Measurements from ENCODE around the gene PLXNB3. TPM values are rescaled to one million over a fixed set of nuclear protein-coding genes. Genes with fewer than 3 reads are reported as not detected.

Gene PLXNB3
- total RNA-seq, 3 donors from 2014 or later: 12.3 to 17.9 (median 13.4) TPM

DNA sequence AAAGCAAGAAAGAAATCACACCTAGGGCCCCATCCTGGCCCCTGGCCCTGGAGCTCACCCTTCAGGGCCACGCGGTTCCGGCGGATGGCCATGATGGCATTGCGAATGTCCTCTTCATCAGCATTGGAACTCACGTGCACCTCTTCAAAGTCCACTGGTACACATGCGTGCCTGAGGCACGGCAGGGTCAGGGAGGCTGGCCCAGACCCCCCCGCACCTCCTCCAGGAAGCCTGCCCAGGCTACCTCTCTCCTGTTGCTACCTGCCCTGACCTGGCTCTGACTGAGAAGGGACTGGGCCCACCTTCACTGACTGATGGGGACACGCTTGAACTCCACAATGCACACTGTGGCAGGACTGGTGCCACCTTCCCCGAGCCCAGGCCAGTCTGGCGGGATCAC, 25.6 kb downstream of the PLXNB3 start:
- Histone ChIP-seq H3K36me3 (no peaks in the 10 kb centered on the region), H3K27me3 (peaks cover 0 to 51% of the 10 kb centered on the region in 2 donors), H3K4me3 (no peak overlapping the region), H3K4me1 (no peaks in the 10 kb centered on the region), H3K9me3 (no peaks in the 10 kb centered on the region), H3K27ac (no peak overlapping the region)
- TF ChIP-seq POLR2A (IDR thresholded peaks at IDR 0.05) (no peak), POLR2AphosphoS5 (IDR thresholded peaks at IDR 0.05) (no peak)
- TF ChIP-seq, protein P1, sequence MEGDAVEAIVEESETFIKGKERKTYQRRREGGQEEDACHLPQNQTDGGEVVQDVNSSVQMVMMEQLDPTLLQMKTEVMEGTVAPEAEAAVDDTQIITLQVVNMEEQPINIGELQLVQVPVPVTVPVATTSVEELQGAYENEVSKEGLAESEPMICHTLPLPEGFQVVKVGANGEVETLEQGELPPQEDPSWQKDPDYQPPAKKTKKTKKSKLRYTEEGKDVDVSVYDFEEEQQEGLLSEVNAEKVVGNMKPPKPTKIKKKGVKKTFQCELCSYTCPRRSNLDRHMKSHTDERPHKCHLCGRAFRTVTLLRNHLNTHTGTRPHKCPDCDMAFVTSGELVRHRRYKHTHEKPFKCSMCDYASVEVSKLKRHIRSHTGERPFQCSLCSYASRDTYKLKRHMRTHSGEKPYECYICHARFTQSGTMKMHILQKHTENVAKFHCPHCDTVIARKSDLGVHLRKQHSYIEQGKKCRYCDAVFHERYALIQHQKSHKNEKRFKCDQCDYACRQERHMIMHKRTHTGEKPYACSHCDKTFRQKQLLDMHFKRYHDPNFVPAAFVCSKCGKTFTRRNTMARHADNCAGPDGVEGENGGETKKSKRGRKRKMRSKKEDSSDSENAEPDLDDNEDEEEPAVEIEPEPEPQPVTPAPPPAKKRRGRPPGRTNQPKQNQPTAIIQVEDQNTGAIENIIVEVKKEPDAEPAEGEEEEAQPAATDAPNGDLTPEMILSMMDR (IDR thresholded peaks at IDR 0.05): no peak
- no peak for DNase-seq (ENCODE audit: low spot score in 2 of 2)
- intact Hi-C loops (cut with DNase I; ENCODE audit: low total_unique reads): loop anchor here (10.0 kb wide), 1 partner anchor 165 kb away; no protein-coding TSS in a partner anchor

DNA sequence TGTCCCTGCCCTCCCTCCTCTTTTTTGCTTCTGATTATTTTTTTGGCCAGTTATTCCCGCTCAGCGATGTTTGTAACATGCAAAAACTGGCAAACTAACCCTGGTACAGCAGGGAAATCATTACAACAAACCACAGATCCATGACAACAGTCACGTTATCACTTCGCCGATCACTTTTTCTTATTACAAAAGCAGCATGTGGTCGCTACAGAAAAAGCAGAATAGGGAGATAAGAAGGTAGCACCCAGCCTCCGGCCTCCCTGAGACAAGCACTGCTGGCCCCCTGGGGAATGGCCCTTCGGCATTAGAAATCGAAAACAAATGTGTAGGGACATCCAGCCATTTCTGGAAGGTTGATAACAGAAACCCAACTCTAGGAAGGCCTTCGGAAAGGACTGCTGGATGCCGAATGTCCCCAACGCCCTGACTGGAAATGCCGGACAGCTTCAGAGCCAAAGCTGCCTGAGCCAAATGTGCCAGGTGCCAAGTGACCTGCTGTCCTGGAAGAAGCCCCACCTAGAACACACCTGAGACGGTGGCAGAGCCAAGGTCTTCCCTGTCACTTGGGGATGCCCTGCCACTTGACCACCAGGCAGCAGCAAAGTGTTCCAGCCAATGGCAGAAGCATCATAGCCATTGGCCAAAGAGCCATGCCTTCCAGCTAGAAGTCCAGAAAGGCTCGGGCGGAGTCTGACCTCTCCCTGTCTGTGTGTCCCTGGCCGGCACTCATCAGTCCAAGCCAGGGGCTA, 27.2 kb downstream of the PLXNB3 start:
- TF ChIP-seq POLR2AphosphoS5 (IDR thresholded peaks at IDR 0.05) (no peak), POLR2A (IDR thresholded peaks at IDR 0.05) (no peak)
- TF ChIP-seq, protein P1 (IDR thresholded peaks at IDR 0.05): no peak
- intact Hi-C loops (cut with DNase I; ENCODE audit: low total_unique reads): loop anchor here (10.0 kb wide), 1 partner anchor 164 kb away; no protein-coding TSS in a partner anchor
- H3K36me3 ChIP-seq: no peaks in the 10 kb centered on the region

DNA sequence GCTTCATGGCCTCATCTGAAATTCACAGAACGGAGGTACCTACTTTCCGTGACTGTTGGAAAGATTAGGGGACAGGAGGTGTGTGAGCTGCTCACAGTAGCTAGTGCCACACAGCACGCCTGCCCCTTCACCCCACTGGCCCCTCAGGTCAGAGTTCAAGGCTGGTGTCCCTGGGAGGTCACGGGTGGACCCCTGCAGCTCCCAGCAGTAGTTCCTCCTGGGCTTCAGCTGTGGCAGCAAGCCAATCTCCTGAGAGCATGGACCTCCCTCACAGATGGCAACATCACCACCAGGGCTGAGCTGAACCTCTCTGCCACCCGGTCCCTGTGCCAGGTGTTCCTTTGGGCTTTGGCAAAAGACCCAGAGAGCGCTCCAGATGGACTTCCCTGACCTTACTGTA, 28.3 kb downstream of the PLXNB3 start:
- TF ChIP-seq POLR2A (IDR thresholded peaks at IDR 0.05): no peak
- Histone ChIP-seq H3K27ac (no peak overlapping the region), H3K36me3 (no peaks in the 10 kb centered on the region), H3K27me3 (peaks cover 0 to 43% of the 10 kb centered on the region in 2 donors), H3K9me3 (peaks cover 10 to 11% of the 10 kb centered on the region in 2 donors), H3K4me1 (no peaks in the 10 kb centered on the region), H3K4me3 (no peak overlapping the region)
- intact Hi-C loops (cut with DNase I; ENCODE audit: low total_unique reads): loop anchor here (10.0 kb wide), 1 partner anchor 162 kb away; no protein-coding TSS in a partner anchor
- DNase-seq (ENCODE audit: low spot score in 2 of 2): no peak

More for the DNA sequence above, 27.2 kb downstream of the PLXNB3 start:
- Histone ChIP-seq H3K9me3 (peaks cover 4 to 11% of the 10 kb centered on the region in 2 donors), H3K27me3 (peaks cover 0 to 46% of the 10 kb centered on the region in 2 donors), H3K27ac (no peak overlapping the region), H3K4me1 (no peaks in the 10 kb centered on the region), H3K4me3 (peak overlapping the region in 1 of 3 donors; percentile 22)
- no peak for DNase-seq (ENCODE audit: low spot score in 2 of 2)

DNA sequence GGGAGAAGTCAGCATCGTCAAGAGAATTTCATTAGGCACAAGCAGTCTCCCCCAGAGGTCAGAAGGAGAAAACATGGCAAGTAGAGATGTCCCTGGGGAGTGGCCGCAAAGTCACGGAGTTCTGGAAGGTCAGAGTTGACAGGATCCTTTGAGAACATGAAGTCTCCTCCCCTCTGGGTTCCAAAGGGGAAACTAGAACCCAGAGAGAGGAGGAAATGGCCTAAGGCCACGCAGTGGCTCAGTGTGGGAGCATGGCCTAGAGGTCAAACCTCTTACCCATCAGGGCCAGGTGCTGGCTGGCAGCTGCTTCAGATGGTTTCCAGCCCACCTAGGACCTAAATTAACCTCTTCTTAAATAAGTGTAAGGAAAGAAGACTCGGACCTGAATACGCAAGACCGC, 29.2 kb downstream of the PLXNB3 start:
- peak overlapping the region; percentile 56 to 83 (median 65) for H3K4me3 ChIP-seq
- no peak for DNase-seq (ENCODE audit: low spot score in 2 of 2)
- H3K27ac ChIP-seq: peak overlapping the region; percentile 89 to 97
- H3K27me3 ChIP-seq: peaks cover 0 to 34% of the 10 kb centered on the region in 2 donors
- TF ChIP-seq POLR2AphosphoS5 (IDR thresholded peaks at IDR 0.05) (no peak), POLR2A (IDR thresholded peaks at IDR 0.05) (no peak)
- TF ChIP-seq, protein P1 (IDR thresholded peaks at IDR 0.05): no peak
- H3K36me3 ChIP-seq: no peaks in the 10 kb centered on the region
- intact Hi-C loops (cut with DNase I; ENCODE audit: low total_unique reads): loop anchor here (10.0 kb wide), 1 partner anchor 162 kb away; no protein-coding TSS in a partner anchor
- H3K4me1 ChIP-seq: no peaks in the 10 kb centered on the region
- peaks cover 11 to 13% of the 10 kb centered on the region in 2 donors for H3K9me3 ChIP-seq

DNA sequence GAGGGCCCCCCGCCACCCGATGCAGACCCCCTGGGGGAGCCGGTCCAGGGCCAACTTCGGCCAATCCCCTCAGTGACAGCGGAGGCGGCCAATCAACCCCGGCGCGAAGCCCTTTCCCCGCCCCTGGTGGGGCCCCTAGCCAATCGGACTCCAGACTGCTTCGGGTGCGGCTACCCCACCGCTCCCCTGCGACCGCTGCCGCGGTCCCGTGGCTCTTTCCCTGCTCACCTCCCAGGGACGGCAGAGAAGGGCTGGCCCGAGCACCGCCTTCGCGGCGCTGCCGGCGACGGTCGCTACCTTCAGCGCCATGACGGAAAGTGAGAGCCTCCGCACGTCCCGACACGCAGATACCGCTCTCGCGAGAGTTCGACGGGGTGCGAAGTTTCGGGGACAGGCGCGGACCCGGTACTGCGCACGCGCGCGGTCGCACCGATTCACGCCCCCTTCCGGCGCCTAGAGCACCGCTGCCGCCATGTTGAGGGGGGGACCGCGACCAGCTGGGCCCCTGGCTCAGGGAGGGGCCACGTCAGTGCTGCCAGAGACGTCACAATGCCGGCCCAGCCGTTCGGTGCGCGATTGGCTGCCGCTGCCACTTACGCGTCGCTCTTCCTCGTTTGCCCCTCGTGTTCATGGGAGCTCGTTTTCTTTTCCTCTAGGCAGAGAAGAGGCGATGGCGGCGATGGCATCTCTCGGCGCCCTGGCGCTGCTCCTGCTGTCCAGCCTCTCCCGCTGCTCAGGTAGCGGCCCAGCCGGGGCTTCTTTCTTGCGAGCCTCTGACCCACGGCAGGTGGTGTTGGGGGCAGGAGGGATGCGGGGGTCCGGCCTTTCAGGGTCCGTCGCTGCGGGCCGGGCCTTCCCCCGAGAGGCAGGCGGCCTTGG, 30.2 kb downstream of the PLXNB3 start, which contains the start of the genes IDH3G and SSR4:
Gene IDH3G (minus strand): TSS at position 358 of the 879 bp plus-strand sequence. CDS start 49 bp downstream, at position 309.
Gene SSR4 (plus strand): TSS at position 651 of the 879 bp plus-strand sequence. CDS start 20 bp downstream, at position 671.
- no peaks in the 10 kb centered on the region for H3K4me1 ChIP-seq
- intact Hi-C loops (cut with DNase I; ENCODE audit: low total_unique reads): loop anchor here (10.0 kb wide), 1 partner anchor 161 kb away; no protein-coding TSS in a partner anchor
- no peaks in the 10 kb centered on the region for H3K36me3 ChIP-seq
- DNase-seq (ENCODE audit: low spot score in 2 of 2): peak; percentile 89 to 90
- peak within 1 kb of the TSS; percentile 89 to 97 for H3K27ac ChIP-seq
- peaks cover 11 to 13% of the 10 kb centered on the region in 2 donors for H3K9me3 ChIP-seq
- peaks cover 0 to 37% of the 10 kb centered on the region in 2 donors for H3K27me3 ChIP-seq
- peak within 1 kb of the TSS; percentile 56 to 83 (median 65) for H3K4me3 ChIP-seq
- TF ChIP-seq POLR2A (IDR thresholded peaks at IDR 0.05) (no peak), POLR2AphosphoS5 (IDR thresholded peaks at IDR 0.05) (peak; percentile 46 to 77 (median 75))
- TF ChIP-seq, protein P1 (IDR thresholded peaks at IDR 0.05): no peak
